Stimulated activated CD8-positive, alpha-beta memory T cell treated with anti-CD3 and anti-CD28 coated beads, Interleukin-4, amount 100 ng/mL, for 24 hours (primary cell): ENCODE measurements around the gene OR8D4.
"Not testable (repeated sequence)": the region's sequence is repeated elsewhere in the genome, so short reads cannot be mapped to it uniquely, and the experiment has no call there.

Experiments
- DNase-seq: peaks from one replicate; pipeline ENCODE4 v3.0.0-alpha.2; 2020; ENCODE audit warnings: low read depth

The OR8D4 gene

DNA sequence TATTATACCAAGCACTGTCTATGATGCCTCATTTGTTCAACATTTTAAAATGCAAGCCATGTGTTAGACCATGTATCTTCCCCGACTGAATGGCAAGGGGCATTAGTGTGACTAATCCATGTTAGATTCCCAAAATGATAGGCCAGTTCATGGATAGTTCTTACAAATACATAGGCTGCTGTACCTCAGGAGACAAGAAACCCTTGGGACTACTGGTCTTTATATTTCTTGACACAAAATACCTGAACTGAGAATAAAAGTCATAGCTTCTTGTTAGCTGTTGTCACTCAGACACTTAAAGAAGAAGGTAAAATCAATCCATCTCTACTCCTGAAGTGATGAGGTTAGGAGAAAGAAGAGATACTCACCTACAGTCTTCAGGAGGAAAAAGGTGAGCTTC is at the start of gene OR8D4:
TSS of gene OR8D4 (plus strand) at position 301 of the 400 bp plus-strand sequence. CDS start 4,265 bp downstream, outside the sequence.
- no peak for DNase-seq

DNA sequence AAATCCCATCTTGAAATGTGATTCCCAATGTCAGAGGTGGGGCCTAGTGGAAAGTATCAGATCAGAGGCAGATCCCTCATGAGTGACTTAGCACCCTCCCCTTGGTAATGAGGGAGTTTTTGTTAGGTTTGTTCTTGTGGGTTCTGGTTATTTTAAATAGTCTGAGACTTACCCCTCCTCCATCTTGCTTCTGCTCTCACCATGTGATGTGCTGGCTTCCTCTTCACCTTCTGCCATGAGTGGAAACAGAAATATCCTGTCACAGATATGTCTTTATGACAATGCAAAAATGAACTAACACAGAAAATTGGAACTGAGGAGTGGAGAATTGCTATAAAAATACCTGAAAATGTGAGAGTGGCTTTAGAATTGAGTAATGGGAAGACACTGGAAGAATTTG is 49.6 kb upstream of the OR8D4 start:
- no peak for DNase-seq

DNA sequence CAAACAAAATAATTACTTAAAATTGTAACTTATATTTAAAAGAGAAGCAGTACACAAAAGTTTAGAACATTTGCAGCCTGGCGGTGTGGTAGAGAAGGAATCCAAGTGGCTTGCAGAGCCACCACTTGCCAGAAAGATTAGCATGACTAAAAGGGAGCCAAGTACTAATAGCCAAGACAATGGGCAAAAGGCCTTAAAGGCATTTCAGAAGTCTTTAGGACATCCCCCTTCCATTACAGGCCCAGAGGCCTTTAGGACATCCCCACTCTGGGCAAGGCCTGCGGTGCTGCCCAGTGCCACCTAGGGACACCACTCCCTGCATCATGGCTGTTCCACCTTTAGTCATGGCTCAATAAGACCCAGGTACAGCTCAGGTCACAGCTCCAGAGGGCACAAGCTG is 48.9 kb upstream of the OR8D4 start:
- no peak for DNase-seq

DNA sequence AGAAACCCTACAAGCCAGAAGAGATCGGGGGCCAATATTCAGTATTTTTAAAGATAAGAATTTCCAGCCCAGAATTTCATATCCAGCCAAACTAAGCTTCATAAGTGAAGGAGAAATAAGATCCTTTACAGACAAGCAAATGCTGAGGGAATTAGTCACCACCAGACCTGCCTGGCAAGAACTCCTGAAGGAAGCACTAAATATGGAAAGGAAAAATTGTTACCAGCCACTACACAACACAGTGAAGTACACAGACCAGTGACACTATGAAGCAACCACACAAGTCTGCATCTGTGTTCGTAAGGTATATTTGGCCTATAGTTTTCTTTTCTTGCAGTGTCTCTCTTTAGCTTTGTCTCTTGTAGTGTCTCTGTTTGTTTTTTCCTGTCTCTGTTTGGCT is 45.5 kb upstream of the OR8D4 start:
- no peak for DNase-seq

DNA sequence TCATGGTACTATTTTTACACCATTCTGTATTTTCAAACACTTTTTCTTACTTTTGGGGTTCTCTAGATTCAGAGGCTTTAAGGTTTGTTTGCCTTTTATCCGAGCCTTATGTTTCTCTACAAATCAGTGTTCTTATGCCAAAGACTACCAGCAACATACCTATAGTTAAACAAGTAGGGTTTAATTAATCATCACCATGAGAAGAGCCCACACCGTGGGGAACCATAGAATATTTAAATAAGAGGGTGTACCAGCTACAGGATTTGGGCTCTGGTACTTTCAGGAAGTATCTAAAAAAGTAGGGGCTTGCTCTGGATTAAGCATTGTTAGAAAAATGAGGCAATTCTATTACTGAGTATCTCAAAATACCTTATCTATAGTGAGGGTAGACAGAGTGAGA is 42.2 kb upstream of the OR8D4 start:
- DNase-seq: no peak

DNA sequence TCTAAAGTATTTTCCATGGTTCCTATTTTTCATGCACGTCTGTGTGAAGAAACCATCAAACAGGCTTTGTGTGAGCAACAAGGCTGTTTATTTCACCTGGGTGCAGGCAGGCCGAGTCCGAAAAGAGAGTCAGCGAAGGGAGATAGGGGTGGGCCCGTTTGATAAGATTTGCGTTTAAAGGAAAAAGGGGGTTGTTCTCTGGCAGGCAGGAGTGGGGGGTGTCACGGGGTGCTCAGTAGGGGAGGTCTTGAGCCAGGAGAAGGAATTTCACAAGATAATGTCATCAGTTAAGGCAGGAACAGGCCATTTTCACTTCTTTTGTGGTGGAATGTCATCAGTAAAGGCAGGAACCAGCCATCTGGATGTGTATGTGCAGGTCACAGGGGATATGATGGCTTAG is 36.7 kb upstream of the OR8D4 start:
- DNase-seq: not testable (repeated sequence)

DNA sequence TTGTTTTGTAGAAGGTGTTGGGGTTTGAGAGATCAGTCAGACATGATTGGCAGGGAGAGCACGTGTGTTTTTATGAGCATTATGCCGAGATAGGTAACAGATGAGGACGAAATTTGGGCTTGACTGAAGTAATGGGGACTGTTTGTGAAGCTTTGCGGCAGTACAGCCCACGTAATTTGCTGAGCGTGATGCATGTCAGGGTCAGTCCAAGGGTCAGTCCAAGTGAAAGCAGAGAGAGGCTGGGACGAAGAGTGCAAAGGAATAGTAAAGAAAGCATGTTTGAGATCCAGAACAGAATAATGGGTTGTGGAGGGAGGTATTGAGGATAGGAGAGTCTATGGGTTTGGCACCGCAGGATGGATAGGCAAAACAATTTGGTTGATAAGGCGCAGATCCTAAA is 34.2 kb upstream of the OR8D4 start:
- DNase-seq: not testable (repeated sequence)

DNA sequence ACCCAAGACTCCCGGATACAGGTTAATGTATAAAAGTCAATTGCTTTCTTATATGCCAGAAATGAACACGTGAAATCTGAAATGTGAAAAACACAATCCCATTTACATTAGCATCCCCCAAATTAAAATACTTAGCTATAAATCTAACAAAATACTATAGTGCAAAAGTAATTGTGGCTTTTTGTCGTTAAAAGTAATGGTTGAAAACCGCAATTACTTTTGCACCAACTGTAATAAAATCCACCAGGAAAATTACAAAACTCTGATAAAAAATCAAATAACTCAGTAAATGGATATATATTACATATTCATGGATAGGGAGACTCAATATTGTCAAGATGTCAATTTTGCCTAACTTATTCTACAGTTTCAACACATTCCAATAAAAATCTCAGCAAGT is 21.1 kb upstream of the OR8D4 start:
- no peak for DNase-seq

DNA sequence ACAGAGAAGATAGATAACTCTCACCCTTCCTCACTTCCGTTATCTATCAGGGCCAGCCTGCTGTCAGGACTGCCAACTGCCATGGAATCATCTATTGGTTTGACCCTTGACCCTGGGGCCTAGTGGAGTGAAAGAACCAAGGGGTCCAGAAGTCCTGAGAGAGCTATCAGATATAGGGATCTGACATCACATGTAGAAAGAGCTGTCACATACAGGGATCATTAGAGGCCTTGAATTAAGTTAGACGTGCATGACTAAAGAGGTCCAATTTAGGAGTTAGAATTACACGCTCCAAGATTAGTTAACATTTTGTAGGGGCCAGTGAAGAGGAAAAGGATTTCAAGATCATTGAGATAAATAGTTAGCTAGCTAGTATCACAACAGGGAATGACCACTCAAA is 16.4 kb upstream of the OR8D4 start, which contains the start of gene TMEM225:
TSS of gene TMEM225 (minus strand) at position 101 of the 400 bp plus-strand sequence. CDS start 245 bp downstream, outside the sequence.
- no peak for DNase-seq

DNA sequence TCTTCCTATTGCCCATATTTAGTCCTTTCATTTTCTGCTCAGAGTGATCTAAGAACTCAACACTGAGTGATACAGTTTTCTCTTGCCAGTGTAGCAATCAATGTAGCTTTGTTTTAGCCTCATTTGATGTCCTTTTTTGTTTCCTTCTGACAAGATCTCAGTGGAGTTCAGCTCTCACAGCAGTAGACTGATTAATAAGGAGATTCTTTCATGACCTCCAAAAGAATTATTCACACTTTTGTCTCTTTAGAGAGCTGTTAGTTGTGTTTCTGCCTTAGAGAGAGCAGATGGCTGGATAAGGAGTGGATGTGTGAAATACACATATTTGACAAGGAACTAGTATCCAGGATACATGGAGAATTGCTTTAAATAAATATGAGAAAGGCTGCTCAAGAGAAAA is 9.9 kb upstream of the OR8D4 start:
- DNase-seq: no peak

DNA sequence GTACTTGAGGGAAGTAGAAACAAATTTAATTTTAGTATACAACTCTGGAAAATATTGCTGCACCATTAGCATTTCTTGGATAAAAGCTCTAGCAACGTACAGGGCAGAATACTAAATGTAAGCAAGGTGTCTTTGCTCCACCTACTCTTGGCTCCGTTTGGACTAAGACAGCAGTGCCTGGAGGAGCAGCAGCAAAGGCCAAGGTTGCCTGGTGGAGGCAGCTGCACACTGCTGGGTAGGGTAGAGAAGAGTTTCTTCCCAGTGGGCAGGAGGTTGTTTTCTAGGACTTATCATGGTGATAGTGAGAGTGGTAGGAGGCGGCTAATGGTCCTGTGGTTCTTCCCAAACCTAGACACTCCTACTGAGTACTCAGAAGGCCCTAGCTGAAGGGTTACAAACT is 2.2 kb upstream of the OR8D4 start:
- DNase-seq: no peak

DNA sequence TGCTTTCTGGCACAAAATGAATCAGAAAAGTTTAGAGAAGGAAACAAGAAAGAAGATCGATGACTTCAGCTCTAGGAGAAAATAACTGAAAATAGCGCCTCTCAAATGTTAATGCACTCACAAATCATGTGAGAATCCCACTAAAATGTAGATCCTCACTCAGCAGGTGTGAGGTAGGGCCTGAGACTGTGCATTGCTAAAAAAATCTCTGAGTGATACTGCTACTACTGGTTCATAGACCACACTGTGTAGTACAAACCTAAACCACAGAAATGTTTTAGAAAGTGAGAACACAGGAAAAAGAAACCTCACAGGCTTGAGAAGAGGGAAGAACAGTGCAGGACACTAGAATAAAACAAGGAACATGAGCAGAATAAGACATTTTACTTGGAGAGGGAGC is 2.0 kb downstream of the OR8D4 start:
- no peak for DNase-seq

DNA sequence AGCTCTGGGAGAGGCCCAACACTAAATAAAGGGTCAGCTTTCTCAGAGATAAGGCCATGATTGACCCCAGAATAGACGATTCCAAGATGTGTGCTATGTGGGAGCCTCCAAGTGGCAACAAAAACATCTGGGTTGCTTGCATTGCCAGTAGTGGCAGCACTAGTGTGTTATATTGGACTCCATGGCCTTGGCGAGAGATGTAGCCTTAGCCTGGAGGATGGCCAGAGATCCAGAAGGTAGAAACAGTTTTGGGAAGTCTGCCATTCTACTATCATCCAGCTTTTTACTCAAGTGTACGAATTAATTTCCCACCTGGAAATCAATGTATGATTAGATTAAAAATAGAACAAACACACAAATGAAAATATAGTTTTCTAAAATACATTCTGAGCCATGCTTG is 3.0 kb downstream of the OR8D4 start:
- no peak for DNase-seq

DNA sequence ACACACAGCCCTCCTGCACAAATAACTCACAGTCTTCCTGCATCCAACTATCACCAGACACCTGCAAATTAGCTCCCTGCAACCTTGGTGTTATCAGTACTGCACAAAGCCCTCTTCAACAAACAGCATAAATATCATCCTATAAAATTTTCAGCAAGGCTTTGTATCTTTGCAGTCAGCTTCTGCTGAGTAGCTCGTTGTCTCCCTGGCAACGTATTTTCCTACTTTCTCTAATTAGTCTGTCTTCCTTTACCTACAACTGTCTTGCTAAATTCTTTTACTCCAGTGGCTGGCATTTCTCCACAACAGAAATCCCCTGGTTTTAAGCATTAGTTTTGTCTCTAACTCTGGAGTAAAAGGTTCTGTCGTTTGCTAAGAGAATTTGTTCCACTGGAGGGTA is 3.9 kb downstream of the OR8D4 start:
- DNase-seq: no peak

DNA sequence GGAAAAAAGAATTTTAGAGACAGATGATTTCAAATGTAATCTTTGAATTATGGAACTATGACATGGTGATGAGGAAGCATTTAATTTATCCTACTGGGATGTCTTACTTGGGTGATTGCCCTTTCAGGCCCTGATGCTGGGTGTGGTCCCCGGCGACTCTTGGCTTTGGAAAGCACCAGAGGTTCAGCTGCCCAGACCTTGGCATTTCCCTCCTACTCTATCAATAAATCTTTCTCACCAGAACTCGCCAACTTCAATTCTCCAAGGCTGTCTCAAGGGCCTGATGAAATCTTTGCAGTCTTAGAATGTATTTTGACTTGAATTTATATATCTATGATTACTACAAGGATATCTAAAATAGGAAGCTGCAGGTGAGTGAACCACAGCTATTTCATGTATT is 19.0 kb downstream of the OR8D4 start:
- DNase-seq: no peak

DNA sequence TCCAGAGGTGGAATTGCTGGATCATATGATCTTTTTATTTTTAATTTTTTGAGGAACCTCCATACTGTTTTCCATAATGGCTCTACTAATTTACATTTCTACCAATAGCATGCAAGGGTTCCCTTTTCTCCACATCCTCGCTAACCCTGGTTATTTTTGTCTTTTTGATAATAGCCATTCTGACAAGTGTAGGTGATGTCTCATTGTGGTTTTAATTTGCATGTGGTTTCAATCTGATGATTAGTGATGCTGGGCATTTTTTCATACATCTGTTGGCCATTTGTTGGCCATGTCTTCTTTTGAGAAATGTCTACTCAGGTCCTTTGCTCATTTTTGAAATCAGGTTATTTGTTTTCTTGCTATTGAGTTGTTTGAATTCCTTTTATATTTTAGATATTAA is 22.1 kb downstream of the OR8D4 start:
- no peak for DNase-seq

DNA sequence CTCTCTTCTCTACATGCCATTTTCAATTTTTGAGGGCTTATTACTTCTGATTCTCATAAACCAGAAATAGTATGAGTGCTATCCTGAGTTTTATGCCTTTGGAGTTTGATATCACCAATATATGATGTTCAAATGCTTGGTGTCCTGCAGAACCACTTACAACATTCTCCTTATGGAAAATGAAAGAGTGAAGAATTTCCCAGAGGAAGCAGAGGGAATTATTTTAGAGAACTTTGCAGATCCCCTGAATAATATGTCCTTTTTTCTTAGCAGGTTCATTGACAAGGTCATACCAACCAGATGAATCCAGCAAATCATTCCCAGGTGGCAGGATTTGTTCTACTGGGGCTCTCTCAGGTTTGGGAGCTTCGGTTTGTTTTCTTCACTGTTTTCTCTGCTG is 37.4 kb downstream of the OR8D4 start, which contains the start of gene OR4D5:
TSS of gene OR4D5 (plus strand) at position 301 of the 400 bp plus-strand sequence. CDS start at position 301, 0 bp downstream.
- no peak for DNase-seq

DNA sequence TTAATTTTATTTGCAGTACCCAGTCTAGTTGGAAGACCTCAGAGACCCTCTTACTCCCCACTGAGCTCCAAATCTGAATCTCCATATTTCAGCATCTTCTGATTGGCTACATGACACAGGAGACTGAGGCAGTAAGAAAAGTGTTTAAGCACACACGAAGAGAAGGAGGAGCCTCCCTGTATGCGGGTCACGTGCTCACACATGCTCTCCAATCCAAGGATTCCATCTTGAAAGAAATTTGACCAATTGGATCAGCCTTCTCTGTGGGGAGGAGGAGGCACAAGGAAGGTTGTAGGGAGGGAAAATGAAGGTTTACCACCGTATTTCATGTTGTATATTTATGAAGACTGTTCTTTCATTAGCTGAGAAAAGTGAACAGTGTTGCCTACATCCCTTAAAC is 40.4 kb downstream of the OR8D4 start:
- no peak for DNase-seq

DNA sequence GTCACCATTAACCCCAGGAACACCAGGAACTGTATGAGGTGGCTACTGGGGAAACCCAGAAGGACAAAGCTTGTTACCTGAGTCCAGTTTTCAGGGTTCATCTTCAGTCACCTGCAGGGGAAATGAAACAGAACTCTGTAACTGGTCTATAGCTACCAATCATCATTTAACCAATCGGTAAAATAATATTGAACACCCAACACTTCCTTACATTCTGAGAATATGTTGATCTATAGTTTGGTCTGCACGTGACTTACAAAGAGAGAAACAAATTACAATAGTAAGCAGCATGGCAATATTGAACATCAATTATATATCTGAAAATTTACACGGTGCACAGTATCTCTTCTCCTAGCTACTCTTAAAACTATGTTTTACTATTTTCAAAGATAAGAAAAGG is 41.8 kb downstream of the OR8D4 start, which contains the start of gene OR6T1:
TSS of gene OR6T1 (minus strand) at position 101 of the 400 bp plus-strand sequence. CDS start at position 101, 0 bp downstream.
- no peak for DNase-seq

DNA sequence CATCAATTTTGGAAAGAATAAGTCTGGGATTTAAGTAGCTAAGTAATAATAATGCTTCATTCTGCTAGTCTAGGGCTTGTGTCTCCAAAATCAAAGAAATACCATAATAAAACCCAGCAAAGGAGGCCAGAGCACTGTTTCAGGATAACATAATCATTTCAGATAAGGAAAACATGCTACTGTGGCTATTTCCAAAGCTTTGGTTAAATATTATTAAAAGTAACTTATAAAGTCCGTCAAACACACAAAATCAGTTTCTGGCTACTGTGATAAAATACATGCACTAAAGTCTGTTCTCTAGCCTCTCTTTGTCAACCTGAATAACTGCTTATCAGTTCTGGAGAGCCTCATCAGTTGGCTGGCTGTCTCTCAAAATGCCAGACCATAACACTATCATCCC is 43.2 kb downstream of the OR8D4 start:
- DNase-seq: no peak

DNA sequence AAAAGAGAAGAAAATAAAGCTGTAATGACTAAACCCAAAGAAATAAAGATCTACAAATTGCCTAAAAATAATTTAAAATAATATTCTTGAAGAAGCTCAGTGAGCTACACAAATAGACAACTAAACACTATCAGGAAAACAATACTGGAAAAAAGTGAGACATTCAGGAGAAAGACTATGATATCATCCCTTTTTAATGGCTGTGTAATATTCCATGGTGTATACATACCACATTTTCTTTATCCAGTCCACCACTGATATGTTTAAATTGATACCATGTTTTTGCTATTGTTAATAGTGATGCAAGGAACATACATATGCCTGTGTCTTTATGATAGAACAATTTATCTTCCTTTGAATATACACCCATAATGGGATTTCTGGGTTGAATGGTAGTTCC is 54.8 kb downstream of the OR8D4 start:
- DNase-seq: no peak
